MM.1S (cell line): ENCODE results near the gene VSIG4.

Experiments used
- DNase-seq: peaks from one replicate; pipeline ENCODE4 v3.0.0-alpha.2; 2015
- H2AFZ ChIP-seq: fragments of 300-600 bp; sonication (generic); 2 replicates; pipeline ENCODE4 v1.6.0; 2016; ENCODE audit warnings: antibody characterized with exemption, low read length
- H3F3A ChIP-seq: fragments of 300-600 bp; sonication (generic); 2 replicates; pipeline ENCODE4 v1.6.1; 2016; ENCODE audit warnings: mild to moderate bottlenecking, antibody characterized with exemption, low read length, moderate library complexity, mixed read lengths; ENCODE audit not compliant: insufficient read depth
- H3K27ac ChIP-seq: fragments of 300-600 bp; sonication (generic); 2 replicates; pipeline ENCODE4 v1.5.1; 2016; ENCODE audit warnings: mild to moderate bottlenecking, low read length
- H3K27me3 ChIP-seq: fragments of 300-600 bp; sonication (generic); replicated peaks from 2 replicates; pipeline ENCODE4 v1.6.0; 2016; ENCODE audit warnings: low read length; ENCODE audit not compliant: insufficient read depth
- H3K36me3 ChIP-seq: fragments of 300-600 bp; sonication (generic); replicated peaks from 2 replicates; pipeline ENCODE4 v1.6.1; 2016; ENCODE audit warnings: mild to moderate bottlenecking, low read length, mixed read lengths; ENCODE audit not compliant: insufficient read depth
- H3K4me1 ChIP-seq: fragments of 300-600 bp; sonication (generic); 2 replicates; pipeline ENCODE4 v1.6.1; 2016; ENCODE audit warnings: low read length, mixed read lengths
- H3K4me2 ChIP-seq: fragments of 300-600 bp; sonication (generic); 2 replicates; pipeline ENCODE4 v1.6.0; 2016; ENCODE audit warnings: low read depth, low read length
- H3K4me3 ChIP-seq: fragments of 300-600 bp; sonication (generic); 2 replicates; pipeline ENCODE4 v1.5.1; 2016; ENCODE audit warnings: low read length, mixed read lengths
- H3K79me2 ChIP-seq: fragments of 300-600 bp; sonication (generic); 2 replicates; pipeline ENCODE4 v1.6.1; 2016; ENCODE audit warnings: mixed run types, low read length, mixed read lengths
- H3K9ac ChIP-seq: fragments of 300-600 bp; sonication (generic); 2 replicates; pipeline ENCODE4 v1.6.1; 2016; ENCODE audit warnings: low read length, mixed read lengths
- H3K9me2 ChIP-seq: fragments of 300-600 bp; sonication (generic); replicated peaks from 2 replicates; pipeline ENCODE4 v1.6.1; 2016; ENCODE audit warnings: mild to moderate bottlenecking, low read length, mixed read lengths; ENCODE audit not compliant: insufficient read depth
- H3K9me3 ChIP-seq: fragments of 300-600 bp; sonication (generic); replicated peaks from 2 replicates; pipeline ENCODE4 v1.6.1; 2016; ENCODE audit warnings: mild to moderate bottlenecking, low read length, mixed read lengths; ENCODE audit not compliant: insufficient read depth
- H4K20me1 ChIP-seq: fragments of 300-600 bp; sonication (generic); 2 replicates; pipeline ENCODE4 v1.6.1; 2016; ENCODE audit warnings: mild to moderate bottlenecking, low read length, moderate library complexity, mixed read lengths; ENCODE audit not compliant: insufficient read depth
- EZH2 ChIP-seq: fragments of 300-600 bp; sonication (generic); optimal IDR thresholded peaks from 2 replicates; pipeline ENCODE3; 2017; ENCODE audit warnings: low read depth, mild to moderate bottlenecking, antibody characterized with exemption, low read length, mixed read lengths
- EZH2phosphoT487 ChIP-seq: fragments of 300-600 bp; sonication (generic); IDR thresholded peaks from 2 replicates; pipeline ENCODE4 v1.6.1; 2018; ENCODE audit warnings: antibody characterized with exemption, low read length
- TF ChIP-seq, protein P1 (sequence below): fragments of 300-600 bp; sonication (generic); IDR thresholded peaks from 2 replicates; pipeline ENCODE4 v1.5.1; 2016; ENCODE audit warnings: antibody characterized with exemption, low read length, mixed read lengths

Gene VSIG4

DNA sequence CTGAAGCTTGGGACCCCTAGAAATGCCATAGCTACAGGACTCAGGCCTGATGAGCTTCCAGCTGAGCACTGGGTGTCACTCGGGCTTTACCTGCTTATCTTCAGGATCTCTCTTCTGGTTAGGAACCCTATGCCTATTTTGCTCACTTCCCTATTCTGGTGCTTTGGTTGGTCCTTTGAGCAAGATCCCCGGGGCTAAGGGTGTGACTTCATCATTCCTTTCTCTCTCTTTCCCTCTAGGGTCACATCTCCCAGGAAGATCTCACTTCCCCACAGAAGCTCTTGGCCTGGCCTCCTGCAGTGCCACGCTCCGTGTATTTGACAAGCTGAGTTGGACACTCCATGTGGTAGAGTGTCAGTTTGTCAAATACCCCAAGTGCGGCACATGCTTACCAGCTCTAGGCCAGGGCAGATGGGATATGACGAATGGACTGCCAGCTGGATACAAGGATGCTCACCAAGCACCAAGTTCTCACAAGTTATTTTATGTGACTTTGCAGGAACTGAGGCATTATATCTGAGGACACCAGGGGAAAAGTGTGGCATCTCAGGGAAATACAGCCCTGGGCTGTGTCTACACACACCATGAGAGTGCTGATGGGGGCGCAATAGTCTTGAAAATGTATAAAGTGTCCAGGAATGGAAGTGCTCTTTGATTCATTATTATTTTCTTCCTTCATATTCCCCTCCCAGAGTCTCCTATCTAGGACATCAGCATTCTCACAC lies 21.1 kb downstream of the VSIG4 start:
- no peak overlapping the region for H3K4me2 ChIP-seq
- H3K9me2 ChIP-seq: no peaks in the 10 kb centered on the region
- H3K27ac ChIP-seq: no peak overlapping the region
- no peaks in the 10 kb centered on the region for H3K36me3 ChIP-seq
- no peaks in the 10 kb centered on the region for H3K9me3 ChIP-seq
- H2AFZ ChIP-seq: no peak overlapping the region
- H3K27me3 ChIP-seq: no peaks in the 10 kb centered on the region
- no peaks in the 10 kb centered on the region for H4K20me1 ChIP-seq
- no peak overlapping the region for H3K4me3 ChIP-seq
- DNase-seq: no peak
- H3F3A ChIP-seq: peaks cover 12% of the 10 kb centered on the region; the same call in 1 of the 2 replicates
- H3K4me1 ChIP-seq: peaks cover 59% of the 10 kb centered on the region
- no peak for TF ChIP-seq EZH2
- TF ChIP-seq EZH2phosphoT487: no peak
- TF ChIP-seq, protein P1, sequence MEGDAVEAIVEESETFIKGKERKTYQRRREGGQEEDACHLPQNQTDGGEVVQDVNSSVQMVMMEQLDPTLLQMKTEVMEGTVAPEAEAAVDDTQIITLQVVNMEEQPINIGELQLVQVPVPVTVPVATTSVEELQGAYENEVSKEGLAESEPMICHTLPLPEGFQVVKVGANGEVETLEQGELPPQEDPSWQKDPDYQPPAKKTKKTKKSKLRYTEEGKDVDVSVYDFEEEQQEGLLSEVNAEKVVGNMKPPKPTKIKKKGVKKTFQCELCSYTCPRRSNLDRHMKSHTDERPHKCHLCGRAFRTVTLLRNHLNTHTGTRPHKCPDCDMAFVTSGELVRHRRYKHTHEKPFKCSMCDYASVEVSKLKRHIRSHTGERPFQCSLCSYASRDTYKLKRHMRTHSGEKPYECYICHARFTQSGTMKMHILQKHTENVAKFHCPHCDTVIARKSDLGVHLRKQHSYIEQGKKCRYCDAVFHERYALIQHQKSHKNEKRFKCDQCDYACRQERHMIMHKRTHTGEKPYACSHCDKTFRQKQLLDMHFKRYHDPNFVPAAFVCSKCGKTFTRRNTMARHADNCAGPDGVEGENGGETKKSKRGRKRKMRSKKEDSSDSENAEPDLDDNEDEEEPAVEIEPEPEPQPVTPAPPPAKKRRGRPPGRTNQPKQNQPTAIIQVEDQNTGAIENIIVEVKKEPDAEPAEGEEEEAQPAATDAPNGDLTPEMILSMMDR: no peak
- no peaks in the 10 kb centered on the region for H3K79me2 ChIP-seq
- H3K9ac ChIP-seq: no peak overlapping the region

DNA sequence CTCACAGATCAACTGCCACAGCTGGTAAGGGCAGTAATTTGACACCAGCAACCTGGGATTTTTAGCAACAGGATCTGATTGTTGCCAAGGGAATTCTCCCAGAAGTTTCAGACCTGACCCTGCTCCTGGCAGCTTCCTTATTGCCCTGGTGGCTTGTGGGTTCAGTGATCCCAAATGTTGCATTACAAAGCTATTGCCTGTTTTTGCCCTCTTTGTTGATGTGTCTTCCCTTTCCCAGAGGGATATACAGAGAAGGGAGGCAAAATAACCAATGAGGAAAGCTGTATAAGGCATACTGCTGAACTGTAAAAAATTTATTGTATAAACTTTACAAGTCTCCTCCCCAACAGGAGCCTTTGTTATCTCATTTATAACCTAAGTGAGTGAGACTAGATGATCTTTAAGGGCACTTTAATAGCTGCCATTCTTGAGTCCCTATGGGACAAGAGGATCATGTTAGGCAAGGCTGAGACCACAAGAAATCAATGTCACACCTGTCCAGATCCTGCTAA lies 22.2 kb downstream of the VSIG4 start:
- DNase-seq: no peak
- Histone ChIP-seq H3K27me3 (no peaks in the 10 kb centered on the region), H4K20me1 (no peaks in the 10 kb centered on the region), H3K79me2 (no peaks in the 10 kb centered on the region), H3K9ac (no peak overlapping the region), H3F3A (peaks cover 15% of the 10 kb centered on the region), H3K4me1 (peaks cover 69% of the 10 kb centered on the region), H3K27ac (no peak overlapping the region), H3K9me2 (no peaks in the 10 kb centered on the region), H3K36me3 (no peaks in the 10 kb centered on the region), H3K9me3 (no peaks in the 10 kb centered on the region), H3K4me2 (no peak overlapping the region), H3K4me3 (no peak overlapping the region), H2AFZ (no peak overlapping the region)
- TF ChIP-seq, protein P1: no peak
- no peak for TF ChIP-seq EZH2
- TF ChIP-seq EZH2phosphoT487: no peak

DNA sequence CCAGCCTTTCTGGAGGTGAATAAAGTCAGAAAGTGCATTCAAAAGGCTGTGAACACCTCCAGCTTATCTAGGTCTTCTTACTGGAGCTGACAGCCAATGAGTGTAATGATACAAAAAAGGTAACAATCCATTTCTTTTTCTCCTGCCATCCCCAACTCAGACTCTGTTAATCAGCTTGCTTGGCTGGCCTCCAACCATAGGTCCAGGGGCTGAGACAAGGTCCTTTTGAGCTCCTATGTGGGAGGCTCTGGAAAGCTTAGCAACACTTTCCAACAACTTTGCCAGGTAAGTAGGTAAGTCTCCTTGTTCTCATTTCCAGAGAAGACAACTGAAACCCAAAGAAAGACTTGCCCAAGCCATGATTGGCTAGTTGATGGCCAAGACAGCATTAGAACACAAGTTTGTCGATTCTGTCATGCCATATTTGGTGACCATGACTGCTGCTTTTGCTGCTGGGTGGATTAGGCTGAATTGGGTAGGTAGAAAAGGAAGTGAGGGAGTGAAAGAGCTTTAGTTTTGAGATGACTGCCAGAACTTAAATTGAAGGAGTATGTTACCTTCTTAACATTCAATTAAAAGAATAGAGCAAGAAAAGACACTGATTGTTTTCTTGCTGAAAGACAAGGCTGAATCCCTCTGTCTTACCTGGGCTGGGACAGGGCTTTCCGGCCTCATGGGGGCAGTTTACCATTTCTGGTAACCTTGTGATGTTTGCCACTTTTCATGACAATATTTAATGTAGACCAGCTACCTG lies 22.8 kb downstream of the VSIG4 start:
- Histone ChIP-seq H3K79me2 (no peaks in the 10 kb centered on the region), H3K27me3 (no peaks in the 10 kb centered on the region), H3K36me3 (no peaks in the 10 kb centered on the region), H3F3A (peaks cover 21% of the 10 kb centered on the region), H3K9me2 (no peaks in the 10 kb centered on the region), H3K4me1 (peaks cover 76% of the 10 kb centered on the region), H4K20me1 (no peaks in the 10 kb centered on the region), H3K27ac (no peak overlapping the region), H3K9ac (no peak overlapping the region), H2AFZ (no peak overlapping the region), H3K4me3 (no peak overlapping the region), H3K4me2 (no peak overlapping the region), H3K9me3 (no peaks in the 10 kb centered on the region)
- no peak for DNase-seq
- TF ChIP-seq, protein P1: no peak
- TF ChIP-seq EZH2phosphoT487 (no peak), EZH2 (no peak)
